VCaP (cell line): ENCODE measurements around the gene ZDHHC24.
A peak's percentile ranks its signal among the peaks of the same experiment; 100 is the strongest.

Experiments
- H3K27ac ChIP-seq: fragments of 450-650 bp; 2 replicates; pipeline ENCODE4 v1.5.1; 2017
- TF ChIP-seq, protein P1 (sequence below): fragments of 450-650 bp; conservative IDR thresholded peaks from 2 replicates; pipeline ENCODE4 v1.5.1; 2017; ENCODE audit warnings: mild to moderate bottlenecking, moderate library complexity

Gene ZDHHC24, protein sequence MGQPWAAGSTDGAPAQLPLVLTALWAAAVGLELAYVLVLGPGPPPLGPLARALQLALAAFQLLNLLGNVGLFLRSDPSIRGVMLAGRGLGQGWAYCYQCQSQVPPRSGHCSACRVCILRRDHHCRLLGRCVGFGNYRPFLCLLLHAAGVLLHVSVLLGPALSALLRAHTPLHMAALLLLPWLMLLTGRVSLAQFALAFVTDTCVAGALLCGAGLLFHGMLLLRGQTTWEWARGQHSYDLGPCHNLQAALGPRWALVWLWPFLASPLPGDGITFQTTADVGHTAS

DNA sequence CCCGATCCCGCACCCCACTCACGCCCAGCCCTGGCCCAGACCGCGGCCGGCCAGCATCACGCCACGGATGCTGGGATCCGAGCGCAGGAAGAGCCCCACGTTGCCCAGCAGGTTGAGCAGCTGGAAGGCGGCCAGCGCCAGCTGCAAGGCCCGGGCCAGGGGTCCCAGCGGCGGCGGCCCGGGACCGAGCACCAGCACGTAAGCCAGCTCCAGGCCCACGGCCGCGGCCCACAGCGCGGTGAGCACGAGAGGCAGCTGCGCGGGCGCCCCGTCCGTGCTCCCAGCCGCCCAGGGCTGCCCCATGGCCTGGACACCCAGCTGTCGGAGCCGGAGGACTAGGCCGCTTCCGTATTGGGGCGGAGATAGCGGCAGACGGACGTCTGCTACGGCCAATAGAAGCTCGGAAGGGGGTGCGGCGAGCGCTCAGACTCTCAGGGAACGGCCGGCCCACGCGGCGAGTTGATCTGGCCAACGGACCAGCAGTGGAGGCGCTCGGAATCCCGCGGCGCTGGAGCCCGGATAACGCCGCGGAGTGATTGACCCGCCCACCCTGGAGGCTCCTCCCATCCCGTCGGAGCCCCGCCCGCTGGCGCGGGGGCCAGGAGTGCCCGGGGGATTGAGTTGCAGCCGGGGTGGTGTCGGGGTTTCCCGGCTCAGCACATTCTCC, at the start of gene ZDHHC24:
Gene ZDHHC24, minus strand, starts transcription at position 348 of the 667 bp plus-strand sequence. Its CDS starts 45 bp downstream, at position 303.
- H3K27ac ChIP-seq, result peak within 1 kb of the TSS; percentile 88
- TF ChIP-seq, protein P1, sequence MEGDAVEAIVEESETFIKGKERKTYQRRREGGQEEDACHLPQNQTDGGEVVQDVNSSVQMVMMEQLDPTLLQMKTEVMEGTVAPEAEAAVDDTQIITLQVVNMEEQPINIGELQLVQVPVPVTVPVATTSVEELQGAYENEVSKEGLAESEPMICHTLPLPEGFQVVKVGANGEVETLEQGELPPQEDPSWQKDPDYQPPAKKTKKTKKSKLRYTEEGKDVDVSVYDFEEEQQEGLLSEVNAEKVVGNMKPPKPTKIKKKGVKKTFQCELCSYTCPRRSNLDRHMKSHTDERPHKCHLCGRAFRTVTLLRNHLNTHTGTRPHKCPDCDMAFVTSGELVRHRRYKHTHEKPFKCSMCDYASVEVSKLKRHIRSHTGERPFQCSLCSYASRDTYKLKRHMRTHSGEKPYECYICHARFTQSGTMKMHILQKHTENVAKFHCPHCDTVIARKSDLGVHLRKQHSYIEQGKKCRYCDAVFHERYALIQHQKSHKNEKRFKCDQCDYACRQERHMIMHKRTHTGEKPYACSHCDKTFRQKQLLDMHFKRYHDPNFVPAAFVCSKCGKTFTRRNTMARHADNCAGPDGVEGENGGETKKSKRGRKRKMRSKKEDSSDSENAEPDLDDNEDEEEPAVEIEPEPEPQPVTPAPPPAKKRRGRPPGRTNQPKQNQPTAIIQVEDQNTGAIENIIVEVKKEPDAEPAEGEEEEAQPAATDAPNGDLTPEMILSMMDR, result no peak; the same call in 1 of the 2 replicates

DNA sequence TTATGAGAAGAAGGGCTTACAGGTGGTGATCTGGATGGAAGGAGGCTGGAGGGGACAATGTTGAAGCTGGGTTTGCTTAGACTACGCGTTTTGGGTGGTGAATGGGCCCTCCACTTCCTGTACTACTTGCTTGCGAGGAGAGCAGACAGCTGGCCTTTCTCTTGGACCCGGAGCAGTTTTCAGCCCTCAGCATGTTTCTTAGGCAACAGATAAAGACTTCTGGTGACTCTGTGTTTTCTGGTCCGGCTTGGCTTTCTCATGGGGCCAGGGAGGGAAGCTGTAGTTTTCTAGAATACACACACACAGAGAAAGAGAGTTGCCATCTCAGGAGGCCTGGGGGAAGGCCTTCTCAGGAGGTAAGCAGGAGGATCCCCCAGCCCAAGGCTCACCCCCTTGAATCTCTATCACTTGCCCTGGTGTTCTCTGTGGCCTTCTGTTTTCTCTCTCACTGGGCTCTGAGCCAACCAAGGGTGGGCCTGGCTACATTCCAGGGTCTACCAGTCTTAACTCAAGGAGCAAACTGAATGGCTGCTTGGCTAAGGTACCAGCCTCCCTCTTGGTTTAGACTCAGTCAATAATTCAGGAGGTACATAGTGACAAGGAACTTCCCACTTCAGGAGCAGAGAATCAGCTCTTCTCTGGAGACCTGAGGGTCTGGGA, 49.5 kb upstream of the ZDHHC24 start:
- TF ChIP-seq, protein P1, result no peak
- peak overlapping the region; percentile 2; the same call in 1 of the 2 replicates for H3K27ac ChIP-seq

DNA sequence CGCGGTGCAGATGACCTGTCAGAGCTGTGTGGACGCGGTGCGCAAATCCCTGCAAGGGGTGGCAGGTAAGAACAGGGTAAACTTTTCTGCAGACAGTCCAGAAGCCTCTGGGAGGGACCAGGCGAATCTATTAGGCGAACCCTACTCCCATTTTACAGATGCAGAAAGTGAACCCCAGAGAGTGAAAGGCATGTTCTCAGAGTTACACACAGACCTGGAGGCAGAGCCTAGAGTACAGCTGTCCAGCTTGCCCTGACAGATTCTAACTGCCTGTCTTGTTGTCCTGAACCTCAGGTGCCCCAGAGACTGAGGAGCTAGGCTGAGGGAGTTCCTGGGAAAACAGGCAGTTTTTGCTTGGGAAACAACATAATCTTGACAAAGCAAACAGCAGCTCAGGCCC, 47.8 kb upstream of the ZDHHC24 start:
- H3K27ac ChIP-seq, result peak overlapping the region; percentile 79; the same call in 1 of the 2 replicates
- TF ChIP-seq, protein P1, result no peak

DNA sequence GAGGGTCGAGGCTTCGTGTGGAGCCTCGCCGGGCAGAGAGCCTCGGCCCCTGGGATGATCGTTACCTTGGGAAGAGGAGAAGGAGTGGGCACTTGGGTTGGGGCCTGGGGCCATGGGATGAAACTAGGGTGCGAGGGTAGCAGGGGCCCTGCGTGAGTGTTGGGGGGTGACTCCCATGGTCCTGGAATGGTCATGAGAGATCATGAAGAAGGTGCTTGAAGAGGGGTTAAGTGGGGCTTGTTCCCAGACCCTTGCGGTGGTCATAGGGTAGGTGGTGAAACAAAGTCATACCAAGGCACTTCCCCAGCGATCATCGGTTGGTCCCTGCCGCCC, 47.4 kb upstream of the ZDHHC24 start:
- TF ChIP-seq, protein P1, result no peak
- H3K27ac ChIP-seq, result peak overlapping the region; percentile 79

DNA sequence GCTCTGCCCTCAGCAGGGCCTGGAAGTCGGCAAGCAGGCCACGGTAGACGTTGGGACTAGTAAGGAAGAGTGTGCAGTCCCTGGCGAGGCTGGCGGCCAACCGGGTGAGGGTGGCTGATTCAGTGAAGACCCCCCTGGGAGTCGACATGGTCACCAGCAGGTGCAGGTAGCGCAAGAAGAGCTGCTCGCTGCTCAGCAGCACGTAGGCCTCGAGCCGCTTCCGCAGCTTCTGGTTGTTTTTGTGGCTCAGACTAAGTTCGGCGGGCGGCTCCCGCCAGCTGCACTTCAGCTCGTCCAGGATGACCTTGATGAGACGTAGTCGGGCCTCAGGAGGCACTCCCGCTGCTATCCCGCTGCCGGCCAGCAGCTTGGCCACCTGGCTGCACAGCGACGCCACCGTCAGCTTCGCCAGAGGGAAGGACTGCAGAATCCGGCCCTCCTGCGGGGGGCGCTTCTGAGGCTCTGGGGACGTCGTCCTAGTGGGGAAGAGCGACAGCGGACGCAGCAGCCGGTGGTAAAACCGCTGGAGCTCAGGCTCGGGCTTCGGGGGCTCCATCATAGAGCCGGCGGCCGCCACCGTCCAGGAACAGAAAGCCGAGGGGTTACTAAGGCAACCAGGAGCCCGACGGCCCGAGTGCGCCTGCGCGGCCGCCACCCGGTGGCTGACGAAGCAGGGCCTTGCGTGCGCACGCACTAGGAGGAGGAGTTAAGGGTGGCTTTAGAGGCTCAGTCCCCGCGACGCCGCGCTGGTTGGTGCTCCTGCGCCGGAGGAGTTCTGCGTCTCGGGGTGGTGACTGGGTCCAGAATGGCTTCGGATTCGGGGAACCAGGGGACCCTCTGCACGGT, 46.8 kb upstream of the ZDHHC24 start, which contains the start of the genes CCDC87 and CCS:
Gene CCDC87, minus strand, starts transcription at position 607 of the 846 bp plus-strand sequence. Its CDS starts 48 bp downstream, at position 559.
Gene CCS, plus strand, starts transcription at position 729 of the 846 bp plus-strand sequence. Its CDS starts 77 bp downstream, at position 806.
- TF ChIP-seq, protein P1, result peak; percentile 93
- H3K27ac ChIP-seq, result peak within 1 kb of the TSS; percentile 79

DNA sequence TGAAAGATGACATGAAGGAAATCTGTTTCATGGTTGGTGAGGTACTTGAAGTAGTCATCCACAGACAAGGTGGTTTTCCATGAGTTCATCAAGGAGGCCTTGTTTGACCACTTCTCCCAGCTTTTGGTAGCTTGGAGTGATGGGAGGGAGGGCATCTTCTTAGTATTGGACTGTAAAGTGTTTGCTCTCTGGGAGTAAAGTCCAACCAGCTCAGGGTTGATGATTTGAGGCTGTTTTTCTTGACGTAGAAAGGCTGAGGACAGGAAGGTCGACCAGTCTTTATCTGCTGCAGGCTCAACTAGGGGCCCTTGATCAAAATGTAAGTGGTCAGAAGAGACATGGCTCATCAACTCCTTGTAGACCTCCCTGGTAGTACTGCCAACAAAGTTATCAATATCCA, 45.3 kb upstream of the ZDHHC24 start:
- no peak overlapping the region for H3K27ac ChIP-seq
- TF ChIP-seq, protein P1, result no peak
